ENCODE results near the gene CADM1. TPM values are rescaled to one million over a fixed set of nuclear protein-coding genes. Genes with fewer than 3 reads are reported as not detected.

Gene CADM1
- total and polyA plus RNA-seq, 4 donors = 13.0 to 40.6 (median 28.9) TPM

GRCh38 chr11:115345840-115346239 is 158.4 kb downstream of the CADM1 start:
- no peak for DNase-seq (ENCODE audit: low spot score)
- no peaks in the 10 kb centered on the region for H3K27me3 ChIP-seq (ENCODE audit: control insufficient read depth in 4 of 4, insufficient read depth in 4 of 4, low read length in 3 of 4)
- no peaks in the 10 kb centered on the region for H3K9me3 ChIP-seq (ENCODE audit: control insufficient read depth in 4 of 4, low read length in 3 of 4)
- no peak overlapping the region for H3K4me3 ChIP-seq (ENCODE audit: low read depth in 1 of 3, low read length in 3 of 3)
- H3K9ac ChIP-seq (ENCODE audit: low read depth in 1 of 2, low read length in 2 of 2) = no peak overlapping the region
- no peak overlapping the region for H3K27ac ChIP-seq (ENCODE audit: low read depth in 1 of 2, low read length in 2 of 2)
- TF ChIP-seq HNF4G (IDR thresholded peaks at IDR 0.05) = no peak
- TF ChIP-seq REST (IDR thresholded peaks at IDR 0.05) = no peak
- no peak for TF ChIP-seq GABPA (IDR thresholded peaks at IDR 0.05 in 1 of 2, conservative IDR thresholded peaks at IDR 0.05 in 1 of 2)
- no peak for TF ChIP-seq JUND (IDR thresholded peaks at IDR 0.05)
- no peak for TF ChIP-seq ATF3 (IDR thresholded peaks at IDR 0.05)
- no peak for TF ChIP-seq FOXA1 (IDR thresholded peaks at IDR 0.05)
- TF ChIP-seq SP1 (IDR thresholded peaks at IDR 0.05) = no peak
- TF ChIP-seq RAD21 (IDR thresholded peaks at IDR 0.05) = no peak
- no peak for TF ChIP-seq NR2F2 (IDR thresholded peaks at IDR 0.05)
- no peak for TF ChIP-seq TAF1 (conservative IDR thresholded peaks at IDR 0.05)
- no peak for TF ChIP-seq YY1 (IDR thresholded peaks at IDR 0.05)
- no peak for TF ChIP-seq MAX (IDR thresholded peaks at IDR 0.05)
- TF ChIP-seq ZBTB33 (IDR thresholded peaks at IDR 0.05) = no peak
- no peak for TF ChIP-seq FOXA2 (IDR thresholded peaks at IDR 0.05)
- TF ChIP-seq RXRA (IDR thresholded peaks at IDR 0.05) = no peak
- no peak for TF ChIP-seq EGR1 (IDR thresholded peaks at IDR 0.05; ENCODE audit: low read depth in 2 of 2)
- TF ChIP-seq HNF4A (conservative IDR thresholded peaks at IDR 0.05) = no peak
- TF ChIP-seq CTCF (IDR thresholded peaks at IDR 0.05; ENCODE audit: low read depth, low read length, missing input control) = no peak
- peaks cover 0 to 12% (median 2%) of the 10 kb centered on the region in 4 donors for H3K4me1 ChIP-seq (ENCODE audit: control insufficient read depth in 4 of 4, insufficient read depth in 4 of 4, low read length in 3 of 4)
- 95% methylated on average over 2 of the region's 2 CpGs for WGBS
- no peaks in the 10 kb centered on the region for H3K36me3 ChIP-seq (ENCODE audit: control insufficient read depth in 4 of 4, insufficient read depth in 3 of 4, low read depth in 1 of 4, low read length in 3 of 4)

Measured in liver (tissue), 9 donors.